ENCODE results near the gene KLHDC3. TPM values are rescaled to one million over a fixed set of nuclear protein-coding genes. Genes with fewer than 3 reads are reported as not detected.
"Not testable (repeated sequence)": the region's sequence is repeated elsewhere in the genome, so short reads cannot be mapped to it uniquely, and the experiment has no call there.

Gene KLHDC3
- total RNA-seq, 1 donor from 2014 or later, result 67.4 TPM

GRCh38 chr6:42996513-42996912 is 17.5 kb upstream of the KLHDC3 start:
- no peak for FAIRE-seq
- H3K9me3 Mint-ChIP-seq (ENCODE audit: unreplicated experiment), result no peaks in the 10 kb centered on the region

GRCh38 chr6:42998205-42998604 is 15.8 kb upstream of the KLHDC3 start:
- Histone ChIP-seq H4K20me1 (ENCODE audit: insufficient read depth, low read length) (peaks cover 12% of the 10 kb centered on the region), H3K79me2 (ENCODE audit: insufficient read depth, low read length) (peaks cover 16% of the 10 kb centered on the region)
- not testable (repeated sequence) for H3K9ac ChIP-seq (ENCODE audit: low read length); DNase-seq (ENCODE audit: low read depth); H3K9me3 Mint-ChIP-seq (ENCODE audit: unreplicated experiment); H2AFZ ChIP-seq (ENCODE audit: low read depth, low read length); H3K9me3 ChIP-seq (ENCODE audit: insufficient read depth, low read depth, low read length); H3K27ac Mint-ChIP-seq (ENCODE audit: unreplicated experiment); H3K4me1 Mint-ChIP-seq (ENCODE audit: low read depth, unreplicated experiment); H3K27ac ChIP-seq (ENCODE audit: low read depth, low read length); H3K4me1 ChIP-seq (ENCODE audit: insufficient read depth, low read length); H3K4me3 Mint-ChIP-seq (ENCODE audit: unreplicated experiment); H3K36me3 Mint-ChIP-seq (ENCODE audit: low read depth, unreplicated experiment); H3K27me3 Mint-ChIP-seq (ENCODE audit: low read depth, unreplicated experiment); H3K27me3 ChIP-seq (ENCODE audit: insufficient read depth, low read length); H3K4me2 ChIP-seq (ENCODE audit: low read length); FAIRE-seq; H3K36me3 ChIP-seq (ENCODE audit: insufficient read depth, low read length); H3K4me3 ChIP-seq (ENCODE audit: insufficient read depth, low read depth, low read length)

More at GRCh38 chr6:42996513-42996912, 17.5 kb upstream of the KLHDC3 start:
- Histone ChIP-seq H3K9me3 (ENCODE audit: insufficient read depth, low read depth, low read length) (no peaks in the 10 kb centered on the region), H3K27me3 (ENCODE audit: insufficient read depth, low read length) (no peaks in the 10 kb centered on the region), H3K4me3 (ENCODE audit: insufficient read depth, low read depth, low read length) (no peak overlapping the region), H3K79me2 (ENCODE audit: insufficient read depth, low read length) (peaks cover 19% of the 10 kb centered on the region), H3K36me3 (ENCODE audit: insufficient read depth, low read length) (peaks cover 7% of the 10 kb centered on the region), H2AFZ (ENCODE audit: low read depth, low read length) (no peak overlapping the region), H3K4me2 (ENCODE audit: low read length) (no peak overlapping the region), H3K9ac (ENCODE audit: low read length) (no peak overlapping the region), H3K27ac (ENCODE audit: low read depth, low read length) (no peak overlapping the region), H4K20me1 (ENCODE audit: insufficient read depth, low read length) (peaks cover 12% of the 10 kb centered on the region), H3K4me1 (ENCODE audit: insufficient read depth, low read length) (no peaks in the 10 kb centered on the region)
- peaks cover 3% of the 10 kb centered on the region for H3K4me1 Mint-ChIP-seq (ENCODE audit: low read depth, unreplicated experiment)
- no peak for DNase-seq (ENCODE audit: low read depth)
- no peaks in the 10 kb centered on the region for H3K27me3 Mint-ChIP-seq (ENCODE audit: low read depth, unreplicated experiment)
- H3K4me3 Mint-ChIP-seq (ENCODE audit: unreplicated experiment), result no peak overlapping the region
- TF ChIP-seq EZH2 (IDR thresholded peaks at IDR 0.05; ENCODE audit: insufficient read depth, low read length) (no peak), CTCF (IDR thresholded peaks at IDR 0.05; ENCODE audit: insufficient read depth, low read depth, low read length) (no peak)
- H3K27ac Mint-ChIP-seq (ENCODE audit: unreplicated experiment), result no peak overlapping the region
- H3K36me3 Mint-ChIP-seq (ENCODE audit: low read depth, unreplicated experiment), result peaks cover 6% of the 10 kb centered on the region

- Histone ChIP-seq H3K9ac (ENCODE audit: low read length) (no peak overlapping the region), H3K9me3 (ENCODE audit: insufficient read depth, low read depth, low read length) (no peaks in the 10 kb centered on the region), H3K79me2 (ENCODE audit: insufficient read depth, low read length) (peaks cover 9% of the 10 kb centered on the region), H3K27me3 (ENCODE audit: insufficient read depth, low read length) (no peaks in the 10 kb centered on the region), H4K20me1 (ENCODE audit: insufficient read depth, low read length) (peaks cover 11% of the 10 kb centered on the region), H3K4me1 (ENCODE audit: insufficient read depth, low read length) (no peaks in the 10 kb centered on the region), H3K4me3 (ENCODE audit: insufficient read depth, low read depth, low read length) (no peak overlapping the region), H3K4me2 (ENCODE audit: low read length) (no peak overlapping the region), H2AFZ (ENCODE audit: low read depth, low read length) (no peak overlapping the region), H3K27ac (ENCODE audit: low read depth, low read length) (no peak overlapping the region), H3K36me3 (ENCODE audit: insufficient read depth, low read length) (peaks cover 6% of the 10 kb centered on the region)
- Mint-ChIP-seq H3K27me3 (ENCODE audit: low read depth, unreplicated experiment) (no peaks in the 10 kb centered on the region), H3K9me3 (ENCODE audit: unreplicated experiment) (no peaks in the 10 kb centered on the region), H3K4me1 (ENCODE audit: low read depth, unreplicated experiment) (no peaks in the 10 kb centered on the region), H3K4me3 (ENCODE audit: unreplicated experiment) (no peak overlapping the region), H3K27ac (ENCODE audit: unreplicated experiment) (no peak overlapping the region), H3K36me3 (ENCODE audit: low read depth, unreplicated experiment) (peaks cover 6% of the 10 kb centered on the region)
- no peak for FAIRE-seq
- no peak for TF ChIP-seq EZH2 (IDR thresholded peaks at IDR 0.05; ENCODE audit: insufficient read depth, low read length)
- TF ChIP-seq CTCF (IDR thresholded peaks at IDR 0.05; ENCODE audit: insufficient read depth, low read depth, low read length), result no peak
- DNase-seq (ENCODE audit: low read depth), result no peak
These were observed 12.2 kb upstream of the KLHDC3 start for GRCh38 chr6:43001843-43002242.

Data from astrocyte (in vitro differentiated cells and primary cell).